Gastrocnemius medialis (tissue), 4 donors: ENCODE data around the gene BMF. TPM values are rescaled to one million over a fixed set of nuclear protein-coding genes. Genes with fewer than 3 reads are reported as not detected.

Experiments used
- ATAC-seq, 2 donors: fragments of 150-250 bp; one replicate each; pipeline ENCODE4 v1.9.1; 2016
- DNase-seq, 2 donors: peaks; one replicate each; pipeline ENCODE4 v3.0.0-alpha.2; 2019
- H3K27ac ChIP-seq, 4 donors: fragments of 200-600 bp; sonication (generic); 1 replicate in 1 of 4; 2 replicates in 3 of 4; pipeline ENCODE4 v1.5.1; 2016 to 2018; ENCODE audit warnings: mild to moderate bottlenecking in 2 of 4, moderate library complexity in 1 of 4
- H3K27me3 ChIP-seq, 3 donors: fragments of 200-600 bp; sonication (generic) in 2 of 3; 1 replicate in 1 of 3; 2 replicates in 2 of 3; pipeline versions ENCODE4 v1.5.1 to v1.6.0; 2016 to 2019; ENCODE audit warnings: mild to moderate bottlenecking in 1 of 3, moderate library complexity in 1 of 3
- H3K36me3 ChIP-seq, 2 donors: fragments of 200-600 bp; sonication (generic) in 1 of 2; one replicate each; pipeline ENCODE4 v1.5.1; 2017 to 2018
- H3K4me1 ChIP-seq, 2 donors: fragments of 200-600 bp; sonication (generic) in 1 of 2; one replicate each; pipeline ENCODE4 v1.5.1; 2016 to 2017; ENCODE audit warnings: mild to moderate bottlenecking in 2 of 2
- H3K4me3 ChIP-seq, 4 donors: fragments of 200-600 bp; sonication (generic) in 3 of 4; 1 replicate in 1 of 4; 2 replicates in 3 of 4; pipeline ENCODE4 v1.5.1; 2016 to 2019; ENCODE audit warnings: mild to moderate bottlenecking in 2 of 4
- H3K9me3 ChIP-seq, 3 donors: fragments of 200-600 bp; sonication (generic) in 2 of 3; 1 replicate in 1 of 3; 2 replicates in 2 of 3; pipeline ENCODE4 v1.5.1; 2016 to 2019
- POLR2A ChIP-seq, 2 donors: fragments of 450-650 bp; IDR thresholded peaks; one replicate each; pipeline ENCODE4 v1.6.1; 2017; ENCODE audit warnings: antibody characterized with exemption in 2 of 2, mild to moderate bottlenecking in 2 of 2, moderate library complexity in 2 of 2
- in situ Hi-C, 4 donors: fragments of 200-750 bp; cut with MboI; loops; one replicate each; pipeline versions ENCODE4 v1.15.0 to v1.8.0; 2017; ENCODE audit warnings: low sequenced_read_pairs in 4 of 4
- intact Hi-C: fragments of 100-400 bp; cut with DNase I; formaldehyde crosslinking; loops from one replicate; pipeline ENCODE4 v1.15.1; 2023; ENCODE audit warnings: low total_unique reads
- total RNA-seq, 4 donors: library from RNA; depleted of rRNA; stranded (reverse); fragments of >200 nt; gene quantifications; one replicate each; pipeline versions ENCODE4 v1.1.0 to v1.2.3, GENCODE V29; 2016
- TF ChIP-seq, protein P1 (sequence below), 5 experiments: fragments of 450-650 bp in 3 of 5; fragments of 200-600 bp in 2 of 5; sonication (generic) in 2 of 5; IDR thresholded peaks in 4 of 5; conservative IDR thresholded peaks in 1 of 5; 1 replicate in 4 of 5; 2 replicates in 1 of 5; pipeline ENCODE4 v1.5.1; 2016 to 2019; ENCODE audit warnings: antibody characterized with exemption in 5 of 5, mild to moderate bottlenecking in 3 of 5, moderate library complexity in 3 of 5

The BMF gene
- total RNA-seq, 4 donors from 2014 or later: 0.82 to 11.6 (median 3.2) TPM

DNA sequence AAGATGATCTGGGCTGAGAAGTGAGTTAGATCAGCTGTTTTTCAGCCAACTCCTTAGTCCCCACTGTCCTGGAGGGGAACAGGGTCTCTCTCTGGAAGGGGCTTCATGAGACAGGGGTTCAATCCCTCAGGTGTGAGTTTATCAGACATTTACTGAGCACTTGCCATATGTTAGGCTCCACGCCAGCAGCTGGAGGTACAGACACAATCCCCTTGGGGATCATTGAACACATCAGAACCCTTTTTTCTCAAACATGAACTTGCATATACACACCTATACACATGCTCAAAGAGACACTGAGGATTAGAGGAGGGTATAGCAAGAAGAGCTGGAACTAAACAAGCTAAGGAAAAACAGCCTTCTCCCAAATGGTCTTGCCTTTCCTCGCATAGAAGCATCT lies 5.5 kb upstream of the BMF start:
- ATAC-seq (no peak), DNase-seq (no peak)
- Histone ChIP-seq H3K36me3 (no peaks in the 10 kb centered on the region), H3K4me1 (peaks cover 0 to 4% of the 10 kb centered on the region in 2 donors), H3K9me3 (no peaks in the 10 kb centered on the region), H3K27me3 (no peaks in the 10 kb centered on the region), H3K4me3 (no peak overlapping the region), H3K27ac (no peak overlapping the region)
- in situ Hi-C loops: loop anchor here in 1 of 4 donors (5.0 kb wide), 1 partner anchor 43 kb away; no protein-coding TSS in a partner anchor
- no peak for TF ChIP-seq POLR2A (IDR thresholded peaks at IDR 0.05)
- TF ChIP-seq, protein P1, sequence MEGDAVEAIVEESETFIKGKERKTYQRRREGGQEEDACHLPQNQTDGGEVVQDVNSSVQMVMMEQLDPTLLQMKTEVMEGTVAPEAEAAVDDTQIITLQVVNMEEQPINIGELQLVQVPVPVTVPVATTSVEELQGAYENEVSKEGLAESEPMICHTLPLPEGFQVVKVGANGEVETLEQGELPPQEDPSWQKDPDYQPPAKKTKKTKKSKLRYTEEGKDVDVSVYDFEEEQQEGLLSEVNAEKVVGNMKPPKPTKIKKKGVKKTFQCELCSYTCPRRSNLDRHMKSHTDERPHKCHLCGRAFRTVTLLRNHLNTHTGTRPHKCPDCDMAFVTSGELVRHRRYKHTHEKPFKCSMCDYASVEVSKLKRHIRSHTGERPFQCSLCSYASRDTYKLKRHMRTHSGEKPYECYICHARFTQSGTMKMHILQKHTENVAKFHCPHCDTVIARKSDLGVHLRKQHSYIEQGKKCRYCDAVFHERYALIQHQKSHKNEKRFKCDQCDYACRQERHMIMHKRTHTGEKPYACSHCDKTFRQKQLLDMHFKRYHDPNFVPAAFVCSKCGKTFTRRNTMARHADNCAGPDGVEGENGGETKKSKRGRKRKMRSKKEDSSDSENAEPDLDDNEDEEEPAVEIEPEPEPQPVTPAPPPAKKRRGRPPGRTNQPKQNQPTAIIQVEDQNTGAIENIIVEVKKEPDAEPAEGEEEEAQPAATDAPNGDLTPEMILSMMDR (IDR thresholded peaks at IDR 0.05 in 4 of 5, conservative IDR thresholded peaks at IDR 0.05 in 1 of 5): no peak
- intact Hi-C loops: no loop called here

DNA sequence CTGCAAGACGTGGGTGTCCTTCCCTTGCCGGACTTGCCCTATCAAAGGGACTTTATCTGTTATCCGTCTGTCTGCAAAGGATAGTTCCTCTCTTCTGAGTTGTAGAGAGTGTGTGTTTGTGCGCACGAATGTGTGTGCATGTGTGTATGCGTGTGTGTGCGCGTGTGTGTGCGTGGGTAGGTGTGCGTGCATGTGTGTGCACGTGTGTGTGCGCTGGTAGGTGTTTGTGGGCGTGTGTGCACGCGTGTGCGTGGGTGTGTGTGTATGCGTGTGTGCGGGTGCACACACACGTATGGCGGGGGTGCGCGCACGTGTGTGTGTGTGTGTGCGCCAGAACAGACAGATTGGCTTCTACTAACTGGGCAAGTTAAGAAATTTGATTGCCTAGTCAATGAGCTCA lies 4.1 kb upstream of the BMF start:
- no peak for TF ChIP-seq POLR2A (IDR thresholded peaks at IDR 0.05)
- TF ChIP-seq, protein P1 (IDR thresholded peaks at IDR 0.05 in 4 of 5, conservative IDR thresholded peaks at IDR 0.05 in 1 of 5): no peak
- Histone ChIP-seq H3K9me3 (no peaks in the 10 kb centered on the region), H3K36me3 (no peaks in the 10 kb centered on the region), H3K27me3 (no peaks in the 10 kb centered on the region), H3K27ac (no peak overlapping the region), H3K4me1 (peaks cover 2 to 10% of the 10 kb centered on the region in 2 donors), H3K4me3 (no peak overlapping the region)
- in situ Hi-C loops: loop anchor here in 1 of 4 donors (5.0 kb wide), 1 partner anchor 45 kb away; no protein-coding TSS in a partner anchor
- ATAC-seq (no peak), DNase-seq (no peak)
- intact Hi-C loops: no loop called here

DNA sequence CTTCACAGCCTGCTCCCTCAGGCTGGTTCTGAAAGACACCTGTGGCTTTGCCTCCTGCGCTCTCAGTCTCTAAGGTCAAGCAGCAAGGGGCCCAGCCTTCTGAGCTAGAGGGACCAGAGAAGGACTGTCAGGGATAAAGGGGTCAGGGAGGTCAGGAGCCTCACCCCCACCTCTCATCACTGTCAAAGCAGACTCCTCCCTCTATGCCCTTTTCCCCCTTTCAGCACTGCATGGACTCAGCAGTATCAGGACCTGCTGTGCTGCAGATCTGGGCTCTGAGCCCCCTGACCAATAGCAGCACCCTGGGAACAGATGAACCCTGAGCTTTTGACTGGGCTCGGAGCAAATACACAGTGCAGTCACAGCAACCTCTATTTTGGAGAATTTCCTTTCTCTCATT lies 3.2 kb upstream of the BMF start:
- H3K27ac ChIP-seq: no peak overlapping the region
- no peak overlapping the region for H3K4me3 ChIP-seq
- peaks cover 11 to 18% of the 10 kb centered on the region in 2 donors for H3K4me1 ChIP-seq
- intact Hi-C loops (no loop called here), in situ Hi-C loops (loop anchor here in 1 of 4 donors (5.0 kb wide), 1 partner anchor 45 kb away; no protein-coding TSS in a partner anchor)
- TF ChIP-seq POLR2A (IDR thresholded peaks at IDR 0.05): no peak
- TF ChIP-seq, protein P1 (IDR thresholded peaks at IDR 0.05 in 4 of 5, conservative IDR thresholded peaks at IDR 0.05 in 1 of 5): no peak
- DNase-seq (no peak), ATAC-seq (no peak)
- no peaks in the 10 kb centered on the region for H3K9me3 ChIP-seq
- no peaks in the 10 kb centered on the region for H3K27me3 ChIP-seq
- no peaks in the 10 kb centered on the region for H3K36me3 ChIP-seq

DNA sequence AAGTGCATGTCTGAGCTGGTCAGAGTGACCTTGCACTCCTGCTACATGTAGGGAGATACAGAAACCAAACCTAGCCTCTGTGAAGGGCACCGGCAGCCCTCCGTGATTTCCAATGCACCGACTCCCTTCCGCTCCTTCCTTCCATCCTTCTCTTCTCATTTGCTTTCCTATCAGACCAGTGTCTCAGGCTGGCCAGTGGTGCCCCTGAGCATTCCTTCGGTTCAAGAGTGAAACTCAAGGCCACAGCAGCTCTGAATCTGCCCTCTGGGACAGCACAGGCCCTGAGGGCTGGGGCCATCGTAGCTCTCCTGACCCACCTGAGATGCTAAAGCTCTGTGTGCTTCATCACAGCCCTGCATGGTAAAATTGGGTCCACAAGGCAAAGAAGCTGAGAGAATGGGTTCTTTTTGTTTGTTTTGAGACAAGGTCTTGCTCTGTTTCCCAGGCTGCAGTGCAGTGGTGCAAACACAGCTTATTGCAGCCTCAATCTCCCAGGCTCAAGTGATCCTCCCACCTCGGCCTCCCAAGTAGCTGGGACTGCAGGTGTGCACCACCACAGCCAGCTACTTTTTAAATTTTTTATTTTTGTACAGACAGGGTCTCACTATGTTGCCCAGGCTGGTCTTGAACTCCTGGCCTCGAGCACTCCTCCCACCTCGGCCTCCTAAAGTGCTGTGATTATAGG lies 2.3 kb upstream of the BMF start:
- TF ChIP-seq POLR2A (IDR thresholded peaks at IDR 0.05): no peak
- TF ChIP-seq, protein P1 (IDR thresholded peaks at IDR 0.05 in 4 of 5, conservative IDR thresholded peaks at IDR 0.05 in 1 of 5): no peak
- Histone ChIP-seq H3K4me1 (peaks cover 16 to 18% of the 10 kb centered on the region in 2 donors), H3K4me3 (no peak overlapping the region), H3K27ac (no peak overlapping the region), H3K9me3 (no peaks in the 10 kb centered on the region), H3K27me3 (no peaks in the 10 kb centered on the region), H3K36me3 (no peaks in the 10 kb centered on the region)
- no peak for ATAC-seq
- DNase-seq: no peak
- intact Hi-C loops: no loop called here
- in situ Hi-C loops: loop anchor here in 1 of 4 donors (5.0 kb wide), 1 partner anchor 46 kb away; no protein-coding TSS in a partner anchor
